ENCODE data around the gene SORBS1.

- TF ChIP-seq CTCF (IDR thresholded peaks at IDR 0.05; ENCODE audit: low read depth, low read length, missing input control) (no peak), RAD21 (IDR thresholded peaks at IDR 0.05) (no peak), JUND (IDR thresholded peaks at IDR 0.05) (no peak), TAF1 (conservative IDR thresholded peaks at IDR 0.05) (no peak), FOXA1 (IDR thresholded peaks at IDR 0.05) (no peak), MAX (IDR thresholded peaks at IDR 0.05) (no peak), YY1 (IDR thresholded peaks at IDR 0.05) (no peak), RXRA (IDR thresholded peaks at IDR 0.05) (no peak), SP1 (IDR thresholded peaks at IDR 0.05) (no peak), ATF3 (IDR thresholded peaks at IDR 0.05) (no peak), GABPA (IDR thresholded peaks at IDR 0.05 in 1 of 2, conservative IDR thresholded peaks at IDR 0.05 in 1 of 2) (no peak), REST (IDR thresholded peaks at IDR 0.05) (no peak), EGR1 (IDR thresholded peaks at IDR 0.05; ENCODE audit: low read depth in 2 of 2) (no peak)
Observed at GRCh38 chr10:95466436-95466835, 94.7 kb downstream of the SORBS1 start.

Data from liver (tissue), 3 donors.